Osteoblast (primary cell): ENCODE data around the gene EXOC3L4. TPM values are rescaled to one million over a fixed set of nuclear protein-coding genes. Genes with fewer than 3 reads are reported as not detected.
"Not testable (repeated sequence)": the region's sequence is repeated elsewhere in the genome, so short reads cannot be mapped to it uniquely, and the experiment has no call there.

ENCODE experiments used
- DNase-seq: peaks from one replicate; pipeline ENCODE4 v3.0.0; 2011; ENCODE audit warnings: low spot score, mixed read lengths; ENCODE audit not compliant: insufficient read length; ENCODE audit errors: missing footprints
- H2AFZ ChIP-seq: 2 replicates; pipeline ENCODE4 v1.6.0; 2011; ENCODE audit warnings: mild to moderate bottlenecking, low read length
- H3K27ac ChIP-seq: 2 replicates; pipeline ENCODE4 v1.5.1; 2011; ENCODE audit warnings: mild to moderate bottlenecking, low read depth, low read length, moderate library complexity
- H3K27me3 ChIP-seq: 2 replicates; pipeline ENCODE4 v1.6.0; 2012; ENCODE audit warnings: mild to moderate bottlenecking, control low read depth, inconsistent platforms, low read length, moderate library complexity; ENCODE audit not compliant: insufficient read depth
- H3K36me3 ChIP-seq: 2 replicates; pipeline ENCODE4 v1.5.1; 2011; ENCODE audit warnings: mild to moderate bottlenecking, low read length, control low read depth, moderate library complexity; ENCODE audit not compliant: insufficient read depth
- H3K4me1 ChIP-seq: 2 replicates; pipeline ENCODE4 v1.5.1; 2011; ENCODE audit warnings: mild to moderate bottlenecking, low read length, control low read depth, moderate library complexity; ENCODE audit not compliant: insufficient read depth
- H3K4me2 ChIP-seq: 2 replicates; pipeline ENCODE4 v1.6.0; 2011; ENCODE audit warnings: mild to moderate bottlenecking, low read length; ENCODE audit not compliant: insufficient read depth
- H3K4me3 ChIP-seq: fragments of 200-600 bp; sonication (generic); 3 replicates; pipeline ENCODE4 v1.5.1; 2012; ENCODE audit warnings: mild to moderate bottlenecking, low read length, inconsistent platforms; ENCODE audit not compliant: insufficient read depth
- H3K79me2 ChIP-seq: 2 replicates; pipeline ENCODE4 v1.6.0; 2012; ENCODE audit warnings: mild to moderate bottlenecking, low read length, control low read depth, inconsistent platforms; ENCODE audit not compliant: insufficient read depth
- H3K9me3 ChIP-seq: 2 replicates; pipeline ENCODE4 v1.5.1; 2011; ENCODE audit warnings: low read depth, low read length, control low read depth
- H4K20me1 ChIP-seq: 2 replicates; pipeline ENCODE4 v1.6.0; 2012; ENCODE audit warnings: mild to moderate bottlenecking, low read length, control low read depth; ENCODE audit not compliant: insufficient read depth
- CTCF ChIP-seq: IDR thresholded peaks from 2 replicates; pipeline ENCODE4 v1.5.1; 2011; ENCODE audit warnings: mild to moderate bottlenecking, low read depth, low read length, moderate library complexity; ENCODE audit errors: extremely low read depth
- total RNA-seq: library from RNA; depleted of rRNA; stranded (reverse); fragments of >200 nt; gene quantifications from 2 replicates; pipeline ENCODE4 v1.2.3, GENCODE V29; 2012

Gene EXOC3L4
- total RNA-seq, 1 donor: not detected

- Histone ChIP-seq H3K79me2 (no peaks in the 10 kb centered on the region), H3K4me3 (no peak overlapping the region), H4K20me1 (no peaks in the 10 kb centered on the region), H3K27me3 (no peaks in the 10 kb centered on the region), H2AFZ (no peak overlapping the region), H3K4me2 (no peak overlapping the region), H3K36me3 (no peaks in the 10 kb centered on the region), H3K27ac (no peak overlapping the region), H3K9me3 (no peaks in the 10 kb centered on the region), H3K4me1 (peaks cover 21% of the 10 kb centered on the region)
- no peak for DNase-seq
- no peak for TF ChIP-seq CTCF
Measured at GRCh38 chr14:103113774-103114173, 19.2 kb downstream of the EXOC3L4 start.

GRCh38 chr14:103115086-103115679, 20.7 kb downstream of the EXOC3L4 start:
- not testable (repeated sequence) for H3K79me2 ChIP-seq, H3K27me3 ChIP-seq, DNase-seq, H4K20me1 ChIP-seq, H3K27ac ChIP-seq, H3K36me3 ChIP-seq, H3K9me3 ChIP-seq
- Histone ChIP-seq H3K4me3 (peak overlapping the region; percentile 60), H3K4me2 (peak overlapping the region; percentile 81), H2AFZ (peak overlapping the region; percentile 91), H3K4me1 (peaks cover 15% of the 10 kb centered on the region)

- no peak overlapping the region for H2AFZ ChIP-seq
- H4K20me1 ChIP-seq: no peaks in the 10 kb centered on the region
- peaks cover 9% of the 10 kb centered on the region for H3K4me1 ChIP-seq
- TF ChIP-seq CTCF: no peak
- no peaks in the 10 kb centered on the region for H3K9me3 ChIP-seq
- peak; percentile 86 for DNase-seq
- H3K79me2 ChIP-seq: no peaks in the 10 kb centered on the region
- no peak overlapping the region for H3K4me2 ChIP-seq
- H3K36me3 ChIP-seq: no peaks in the 10 kb centered on the region
- no peak overlapping the region for H3K4me3 ChIP-seq
- H3K27me3 ChIP-seq: no peaks in the 10 kb centered on the region
- no peak overlapping the region for H3K27ac ChIP-seq
Measured at GRCh38 chr14:103115845-103116572, 21.5 kb downstream of the EXOC3L4 start.

- Histone ChIP-seq H3K27me3 (no peaks in the 10 kb centered on the region), H3K36me3 (no peaks in the 10 kb centered on the region), H3K27ac (no peak overlapping the region), H3K4me2 (no peak overlapping the region), H4K20me1 (no peaks in the 10 kb centered on the region), H3K79me2 (no peaks in the 10 kb centered on the region), H3K4me1 (peaks cover 15% of the 10 kb centered on the region), H3K4me3 (no peak overlapping the region), H2AFZ (no peak overlapping the region), H3K9me3 (no peaks in the 10 kb centered on the region)
- no peak for DNase-seq
- no peak for TF ChIP-seq CTCF
Measured at GRCh38 chr14:103116636-103117035, 22.1 kb downstream of the EXOC3L4 start.

GRCh38 chr14:103117499-103117898, 23.0 kb downstream of the EXOC3L4 start:
- H3K36me3 ChIP-seq, H3K9me3 ChIP-seq, DNase-seq, H3K4me2 ChIP-seq, H3K4me3 ChIP-seq, H3K27ac ChIP-seq, H2AFZ ChIP-seq, H4K20me1 ChIP-seq, H3K79me2 ChIP-seq, H3K27me3 ChIP-seq: not testable (repeated sequence)
- peaks cover 22% of the 10 kb centered on the region for H3K4me1 ChIP-seq
